H1 (cell line): ENCODE results near the gene DNAJC28. TPM values are rescaled to one million over a fixed set of nuclear protein-coding genes. Genes with fewer than 3 reads are reported as not detected.

Source experiments
- CBX5 ChIP-seq: fragments of 300-800, 300-1000 bp; sonication (generic); IDR thresholded peaks from 2 replicates; pipeline ENCODE4 v1.7.1; 2016; ENCODE audit warnings: antibody characterized with exemption, low read length, low read depth
- CTBP2 ChIP-seq: IDR thresholded peaks from 2 replicates; pipeline ENCODE4 v1.7.0; 2011; ENCODE audit warnings: borderline replicate concordance, mild to moderate bottlenecking, moderate library complexity, mixed read lengths, low read length; ENCODE audit not compliant: insufficient read depth, insufficient read length
- KDM1A ChIP-seq: fragments of 200-600, 300-600 bp; sonication (generic); IDR thresholded peaks from 2 replicates; pipeline ENCODE4 v1.7.1; 2016; ENCODE audit warnings: mild to moderate bottlenecking, low read length, borderline replicate concordance
- NRF1 ChIP-seq: IDR thresholded peaks from 2 replicates; pipeline ENCODE4 v1.6.1; 2011; ENCODE audit warnings: mild to moderate bottlenecking, low read depth, low read length, improper control_type of control experiment
- POLR2AphosphoS5 ChIP-seq: IDR thresholded peaks from 2 replicates; pipeline ENCODE4 v1.6.1; 2011; ENCODE audit warnings: low read depth, low read length
- RAD21 ChIP-seq, 2 experiments: IDR thresholded peaks in 1 of 2; conservative IDR thresholded peaks in 1 of 2; 2 replicates each; pipeline ENCODE4 v1.6.1; 2011; ENCODE audit warnings: low read depth in 2 of 2, low read length in 2 of 2, improper control_type of control experiment in 1 of 2, inconsistent platforms in 1 of 2, mild to moderate bottlenecking in 1 of 2, moderate library complexity in 1 of 2
- SIX5 ChIP-seq: IDR thresholded peaks from 2 replicates; pipeline ENCODE4 v1.6.1; 2011; ENCODE audit warnings: mild to moderate bottlenecking, low read depth, low read length
- YY1 ChIP-seq: IDR thresholded peaks from 2 replicates; pipeline ENCODE4 v1.6.1; 2011; ENCODE audit warnings: low read depth, mild to moderate bottlenecking, low read length
- polyA plus RNA-seq, 7 experiments: library from polyadenylated mRNA; depleted of rRNA in 3 of 7; stranded (reverse) in 5 of 7; unstranded in 2 of 7; fragments of >200 nt in 5 of 7; fragments of 200-250 nt in 2 of 7; gene quantifications; 1 replicate in 5 of 7; 2 replicates in 1 of 7; 4 replicates in 1 of 7; pipeline versions ENCODE4 v1.2.1 to v1.2.3, GENCODE V29; 2011 to 2013; ENCODE audit warnings: missing spikeins in 2 of 7, mixed read lengths in 2 of 7
- total RNA-seq: library from RNA; stranded (reverse); fragmentation: NEBNext Ultra II Directional; extraction: Animal tissue kit (Norgen Biotek cat#: 25700); gene quantifications from 2 replicates; pipeline ENCODE4 v1.2.1, GENCODE V29; 2021
- TF ChIP-seq, protein P1 (sequence below): fragments of 300-600 bp; sonication (generic); IDR thresholded peaks from 2 replicates; pipeline ENCODE4 v1.7.1; 2012; ENCODE audit warnings: low read length, moderate library complexity, mild to moderate bottlenecking, inconsistent platforms; ENCODE audit not compliant: insufficient replicate concordance
- TF ChIP-seq, protein P2 (sequence below): IDR thresholded peaks from 2 replicates; pipeline ENCODE4 v1.6.1; 2012; ENCODE audit warnings: low read length, inconsistent platforms

Gene DNAJC28
- total and polyA plus RNA-seq, 2 of the 8 experiments (the other 6 are each of a cell fraction or from before 2014, with no cell fraction given), result 0.97 to 4.3 TPM

DNA sequence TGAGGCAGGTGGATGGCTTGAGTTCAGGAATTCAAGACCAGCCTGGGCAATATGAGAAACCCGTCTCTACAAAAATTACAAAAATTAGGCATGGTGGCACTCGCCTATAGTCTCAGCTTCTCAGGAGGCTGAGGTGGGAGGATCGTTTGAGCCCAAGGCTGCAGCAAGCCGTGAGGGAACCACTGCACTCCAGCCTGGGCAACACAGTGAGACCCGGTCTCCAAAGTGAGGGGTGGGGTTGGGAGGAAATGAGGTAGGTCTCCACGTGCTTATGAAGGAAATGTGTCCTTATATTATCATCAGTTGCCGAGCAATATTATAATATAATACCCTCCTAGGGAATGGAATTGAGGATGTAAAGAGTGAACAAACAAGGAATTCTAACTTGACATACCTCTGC is 14.4 kb downstream of the DNAJC28 start (continued):
- TF ChIP-seq, protein P1, sequence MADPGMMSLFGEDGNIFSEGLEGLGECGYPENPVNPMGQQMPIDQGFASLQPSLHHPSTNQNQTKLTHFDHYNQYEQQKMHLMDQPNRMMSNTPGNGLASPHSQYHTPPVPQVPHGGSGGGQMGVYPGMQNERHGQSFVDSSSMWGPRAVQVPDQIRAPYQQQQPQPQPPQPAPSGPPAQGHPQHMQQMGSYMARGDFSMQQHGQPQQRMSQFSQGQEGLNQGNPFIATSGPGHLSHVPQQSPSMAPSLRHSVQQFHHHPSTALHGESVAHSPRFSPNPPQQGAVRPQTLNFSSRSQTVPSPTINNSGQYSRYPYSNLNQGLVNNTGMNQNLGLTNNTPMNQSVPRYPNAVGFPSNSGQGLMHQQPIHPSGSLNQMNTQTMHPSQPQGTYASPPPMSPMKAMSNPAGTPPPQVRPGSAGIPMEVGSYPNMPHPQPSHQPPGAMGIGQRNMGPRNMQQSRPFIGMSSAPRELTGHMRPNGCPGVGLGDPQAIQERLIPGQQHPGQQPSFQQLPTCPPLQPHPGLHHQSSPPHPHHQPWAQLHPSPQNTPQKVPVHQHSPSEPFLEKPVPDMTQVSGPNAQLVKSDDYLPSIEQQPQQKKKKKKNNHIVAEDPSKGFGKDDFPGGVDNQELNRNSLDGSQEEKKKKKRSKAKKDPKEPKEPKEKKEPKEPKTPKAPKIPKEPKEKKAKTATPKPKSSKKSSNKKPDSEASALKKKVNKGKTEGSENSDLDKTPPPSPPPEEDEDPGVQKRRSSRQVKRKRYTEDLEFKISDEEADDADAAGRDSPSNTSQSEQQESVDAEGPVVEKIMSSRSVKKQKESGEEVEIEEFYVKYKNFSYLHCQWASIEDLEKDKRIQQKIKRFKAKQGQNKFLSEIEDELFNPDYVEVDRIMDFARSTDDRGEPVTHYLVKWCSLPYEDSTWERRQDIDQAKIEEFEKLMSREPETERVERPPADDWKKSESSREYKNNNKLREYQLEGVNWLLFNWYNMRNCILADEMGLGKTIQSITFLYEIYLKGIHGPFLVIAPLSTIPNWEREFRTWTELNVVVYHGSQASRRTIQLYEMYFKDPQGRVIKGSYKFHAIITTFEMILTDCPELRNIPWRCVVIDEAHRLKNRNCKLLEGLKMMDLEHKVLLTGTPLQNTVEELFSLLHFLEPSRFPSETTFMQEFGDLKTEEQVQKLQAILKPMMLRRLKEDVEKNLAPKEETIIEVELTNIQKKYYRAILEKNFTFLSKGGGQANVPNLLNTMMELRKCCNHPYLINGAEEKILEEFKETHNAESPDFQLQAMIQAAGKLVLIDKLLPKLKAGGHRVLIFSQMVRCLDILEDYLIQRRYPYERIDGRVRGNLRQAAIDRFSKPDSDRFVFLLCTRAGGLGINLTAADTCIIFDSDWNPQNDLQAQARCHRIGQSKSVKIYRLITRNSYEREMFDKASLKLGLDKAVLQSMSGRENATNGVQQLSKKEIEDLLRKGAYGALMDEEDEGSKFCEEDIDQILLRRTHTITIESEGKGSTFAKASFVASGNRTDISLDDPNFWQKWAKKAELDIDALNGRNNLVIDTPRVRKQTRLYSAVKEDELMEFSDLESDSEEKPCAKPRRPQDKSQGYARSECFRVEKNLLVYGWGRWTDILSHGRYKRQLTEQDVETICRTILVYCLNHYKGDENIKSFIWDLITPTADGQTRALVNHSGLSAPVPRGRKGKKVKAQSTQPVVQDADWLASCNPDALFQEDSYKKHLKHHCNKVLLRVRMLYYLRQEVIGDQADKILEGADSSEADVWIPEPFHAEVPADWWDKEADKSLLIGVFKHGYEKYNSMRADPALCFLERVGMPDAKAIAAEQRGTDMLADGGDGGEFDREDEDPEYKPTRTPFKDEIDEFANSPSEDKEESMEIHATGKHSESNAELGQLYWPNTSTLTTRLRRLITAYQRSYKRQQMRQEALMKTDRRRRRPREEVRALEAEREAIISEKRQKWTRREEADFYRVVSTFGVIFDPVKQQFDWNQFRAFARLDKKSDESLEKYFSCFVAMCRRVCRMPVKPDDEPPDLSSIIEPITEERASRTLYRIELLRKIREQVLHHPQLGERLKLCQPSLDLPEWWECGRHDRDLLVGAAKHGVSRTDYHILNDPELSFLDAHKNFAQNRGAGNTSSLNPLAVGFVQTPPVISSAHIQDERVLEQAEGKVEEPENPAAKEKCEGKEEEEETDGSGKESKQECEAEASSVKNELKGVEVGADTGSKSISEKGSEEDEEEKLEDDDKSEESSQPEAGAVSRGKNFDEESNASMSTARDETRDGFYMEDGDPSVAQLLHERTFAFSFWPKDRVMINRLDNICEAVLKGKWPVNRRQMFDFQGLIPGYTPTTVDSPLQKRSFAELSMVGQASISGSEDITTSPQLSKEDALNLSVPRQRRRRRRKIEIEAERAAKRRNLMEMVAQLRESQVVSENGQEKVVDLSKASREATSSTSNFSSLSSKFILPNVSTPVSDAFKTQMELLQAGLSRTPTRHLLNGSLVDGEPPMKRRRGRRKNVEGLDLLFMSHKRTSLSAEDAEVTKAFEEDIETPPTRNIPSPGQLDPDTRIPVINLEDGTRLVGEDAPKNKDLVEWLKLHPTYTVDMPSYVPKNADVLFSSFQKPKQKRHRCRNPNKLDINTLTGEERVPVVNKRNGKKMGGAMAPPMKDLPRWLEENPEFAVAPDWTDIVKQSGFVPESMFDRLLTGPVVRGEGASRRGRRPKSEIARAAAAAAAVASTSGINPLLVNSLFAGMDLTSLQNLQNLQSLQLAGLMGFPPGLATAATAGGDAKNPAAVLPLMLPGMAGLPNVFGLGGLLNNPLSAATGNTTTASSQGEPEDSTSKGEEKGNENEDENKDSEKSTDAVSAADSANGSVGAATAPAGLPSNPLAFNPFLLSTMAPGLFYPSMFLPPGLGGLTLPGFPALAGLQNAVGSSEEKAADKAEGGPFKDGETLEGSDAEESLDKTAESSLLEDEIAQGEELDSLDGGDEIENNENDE, result no peak
- TF ChIP-seq, protein P2, sequence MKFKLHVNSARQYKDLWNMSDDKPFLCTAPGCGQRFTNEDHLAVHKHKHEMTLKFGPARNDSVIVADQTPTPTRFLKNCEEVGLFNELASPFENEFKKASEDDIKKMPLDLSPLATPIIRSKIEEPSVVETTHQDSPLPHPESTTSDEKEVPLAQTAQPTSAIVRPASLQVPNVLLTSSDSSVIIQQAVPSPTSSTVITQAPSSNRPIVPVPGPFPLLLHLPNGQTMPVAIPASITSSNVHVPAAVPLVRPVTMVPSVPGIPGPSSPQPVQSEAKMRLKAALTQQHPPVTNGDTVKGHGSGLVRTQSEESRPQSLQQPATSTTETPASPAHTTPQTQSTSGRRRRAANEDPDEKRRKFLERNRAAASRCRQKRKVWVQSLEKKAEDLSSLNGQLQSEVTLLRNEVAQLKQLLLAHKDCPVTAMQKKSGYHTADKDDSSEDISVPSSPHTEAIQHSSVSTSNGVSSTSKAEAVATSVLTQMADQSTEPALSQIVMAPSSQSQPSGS, result no peak
- TF ChIP-seq SIX5 (no peak), CTBP2 (no peak), RAD21 (IDR thresholded peaks at IDR 0.05 in 1 of 2, conservative IDR thresholded peaks at IDR 0.05 in 1 of 2; ENCODE audit: low read depth in 2 of 2, low read length in 2 of 2) (no peak), YY1 (no peak), KDM1A (no peak), POLR2AphosphoS5 (no peak), NRF1 (no peak), CBX5 (no peak)
- TF ChIP-seq, all 59 proteins: peak for 0
